PFSK-1 (cell line): ENCODE data around the gene TRIM10.

Experiments used
- FOXP2 ChIP-seq: optimal IDR thresholded peaks from 2 replicates; pipeline ENCODE3; 2011; ENCODE audit warnings: borderline replicate concordance, control low read depth, inconsistent platforms; ENCODE audit not compliant: insufficient read depth; ENCODE audit errors: extremely low read length, extremely low read depth
- POLR2AphosphoS5 ChIP-seq: IDR thresholded peaks from 2 replicates; pipeline ENCODE4 v1.6.1; 2012; ENCODE audit warnings: low read depth, mild to moderate bottlenecking, control low read depth, low read length, moderate library complexity
- REST ChIP-seq, 2 experiments: IDR thresholded peaks; 2 replicates each; pipeline versions ENCODE4 v1.6.1 to v1.8.0; 2011 to 2012; ENCODE audit warnings: low read depth in 2 of 2, low read length in 2 of 2, control low read depth in 1 of 2, inconsistent platforms in 1 of 2, mild to moderate bottlenecking in 1 of 2, moderate library complexity in 1 of 2; ENCODE audit not compliant: insufficient read depth in 1 of 2
- SIN3A ChIP-seq: IDR thresholded peaks from 2 replicates; pipeline ENCODE4 v1.6.1; 2012; ENCODE audit warnings: mild to moderate bottlenecking, low read length, moderate library complexity, borderline replicate concordance; ENCODE audit not compliant: insufficient read depth
- TAF1 ChIP-seq: IDR thresholded peaks from 2 replicates; pipeline ENCODE4 v1.6.1; 2012; ENCODE audit warnings: low read length, control low read depth, borderline replicate concordance; ENCODE audit not compliant: insufficient read depth

The TRIM10 gene

GRCh38 chr6:30151580-30151979, 9.4 kb downstream of the TRIM10 start:
- TF ChIP-seq REST (IDR thresholded peaks at IDR 0.05; ENCODE audit: insufficient read depth in 1 of 2, low read depth in 2 of 2, low read length in 2 of 2) (peak in 1 of 2 experiments; percentile 54; a peak in 1 of 4 replicates), FOXP2 (no peak), POLR2AphosphoS5 (no peak), SIN3A (no peak), TAF1 (no peak)

GRCh38 chr6:30150671-30151395, 10.2 kb downstream of the TRIM10 start:
- TF ChIP-seq TAF1 (no peak), POLR2AphosphoS5 (no peak), SIN3A (no peak), FOXP2 (no peak), REST (IDR thresholded peaks at IDR 0.05; ENCODE audit: insufficient read depth in 1 of 2, low read depth in 2 of 2, low read length in 2 of 2) (no peak)

DNA sequence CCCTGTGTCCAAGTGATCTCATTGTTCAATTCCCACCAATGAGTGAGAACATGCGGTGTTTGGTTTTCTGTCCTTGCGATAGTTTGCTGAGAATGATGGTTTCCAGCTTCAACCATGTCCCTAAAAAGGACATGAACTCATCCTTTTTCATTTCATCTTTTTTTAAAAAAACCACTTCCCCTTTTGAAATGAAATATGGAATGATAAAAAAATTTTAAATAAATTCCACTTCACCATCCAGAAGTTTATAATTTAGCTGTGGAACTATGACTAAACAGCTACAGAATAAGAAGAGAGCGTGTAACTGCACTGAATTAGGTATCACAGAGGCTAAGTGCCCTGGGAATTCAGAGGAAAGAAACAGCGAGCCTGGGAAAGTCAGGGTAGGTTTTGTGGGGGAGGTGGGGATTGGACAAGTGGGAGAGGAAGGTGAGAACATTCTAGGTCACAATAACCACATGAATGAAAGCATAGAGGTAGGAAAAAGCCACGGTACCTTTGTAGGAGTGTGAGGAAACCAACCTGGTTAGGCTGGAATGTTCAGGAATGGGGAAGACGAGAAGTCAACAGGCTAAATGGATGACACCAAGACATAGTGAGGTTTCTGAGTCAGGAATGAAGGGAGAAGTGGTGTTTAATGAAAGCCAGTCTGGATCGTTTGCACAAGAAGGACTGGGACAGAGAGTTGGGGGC, 11.0 kb downstream of the TRIM10 start:
- TF ChIP-seq FOXP2 (no peak), TAF1 (no peak), POLR2AphosphoS5 (no peak), SIN3A (no peak), REST (IDR thresholded peaks at IDR 0.05; ENCODE audit: insufficient read depth in 1 of 2, low read depth in 2 of 2, low read length in 2 of 2) (no peak)

GRCh38 chr6:30149234-30149633, 11.8 kb downstream of the TRIM10 start:
- TF ChIP-seq POLR2AphosphoS5 (no peak), TAF1 (no peak), FOXP2 (no peak), SIN3A (no peak), REST (IDR thresholded peaks at IDR 0.05; ENCODE audit: insufficient read depth in 1 of 2, low read depth in 2 of 2, low read length in 2 of 2) (no peak)
